GM12875 (cell line): ENCODE measurements around the gene C5orf58.

Source experiments
- H3K4me3 ChIP-seq: one replicate; pipeline ENCODE4 v1.5.1; 2011; ENCODE audit warnings: low read depth, low read length, control low read depth
- TF ChIP-seq, protein P1 (sequence below): IDR thresholded peaks from 2 replicates; pipeline ENCODE4 v1.5.1; 2011; ENCODE audit warnings: low read depth, mild to moderate bottlenecking, control low read depth, inconsistent platforms, low read length, moderate library complexity, borderline replicate concordance; ENCODE audit not compliant: insufficient read depth

C5orf58 gene

DNA sequence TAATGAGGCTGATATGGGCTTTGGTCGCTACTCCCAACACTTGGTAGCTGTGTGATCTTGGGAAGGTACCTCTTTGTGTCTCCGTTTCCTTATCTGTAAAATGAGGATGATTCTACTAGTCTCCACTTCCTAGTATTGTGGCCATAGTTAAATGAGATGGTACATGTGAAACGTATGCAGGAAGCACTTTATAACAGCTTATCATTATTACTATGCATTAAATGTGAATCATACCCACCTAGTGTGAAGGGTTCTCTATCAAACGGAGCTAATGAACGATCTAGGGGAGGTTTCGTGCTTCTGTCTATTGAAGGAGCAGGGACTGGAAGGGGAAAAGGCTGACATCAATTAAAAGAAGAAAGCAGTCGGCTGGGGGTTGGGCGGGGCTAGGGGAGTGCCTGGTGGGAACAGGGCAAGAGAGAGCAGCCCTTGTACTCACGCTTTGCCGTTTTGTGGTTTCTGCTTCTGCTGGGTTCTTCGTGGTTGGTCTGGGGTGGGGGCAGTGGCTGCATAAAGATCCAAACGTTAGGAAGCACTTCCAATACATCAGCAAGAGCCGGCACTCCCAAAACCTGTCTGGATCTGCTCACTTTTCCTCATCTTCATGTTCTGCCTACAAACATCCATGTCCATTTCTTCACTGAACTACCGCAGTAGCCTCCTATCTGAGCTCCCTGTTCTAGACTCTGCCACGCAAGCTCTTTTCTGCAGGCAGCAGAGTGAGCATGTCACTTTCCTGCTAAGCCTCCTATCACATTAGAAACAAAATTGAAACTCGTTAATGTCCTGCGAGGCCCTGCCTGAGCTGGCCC lies 34.0 kb downstream of the C5orf58 start:
- H3K4me3 ChIP-seq = no peak overlapping the region
- TF ChIP-seq, protein P1, sequence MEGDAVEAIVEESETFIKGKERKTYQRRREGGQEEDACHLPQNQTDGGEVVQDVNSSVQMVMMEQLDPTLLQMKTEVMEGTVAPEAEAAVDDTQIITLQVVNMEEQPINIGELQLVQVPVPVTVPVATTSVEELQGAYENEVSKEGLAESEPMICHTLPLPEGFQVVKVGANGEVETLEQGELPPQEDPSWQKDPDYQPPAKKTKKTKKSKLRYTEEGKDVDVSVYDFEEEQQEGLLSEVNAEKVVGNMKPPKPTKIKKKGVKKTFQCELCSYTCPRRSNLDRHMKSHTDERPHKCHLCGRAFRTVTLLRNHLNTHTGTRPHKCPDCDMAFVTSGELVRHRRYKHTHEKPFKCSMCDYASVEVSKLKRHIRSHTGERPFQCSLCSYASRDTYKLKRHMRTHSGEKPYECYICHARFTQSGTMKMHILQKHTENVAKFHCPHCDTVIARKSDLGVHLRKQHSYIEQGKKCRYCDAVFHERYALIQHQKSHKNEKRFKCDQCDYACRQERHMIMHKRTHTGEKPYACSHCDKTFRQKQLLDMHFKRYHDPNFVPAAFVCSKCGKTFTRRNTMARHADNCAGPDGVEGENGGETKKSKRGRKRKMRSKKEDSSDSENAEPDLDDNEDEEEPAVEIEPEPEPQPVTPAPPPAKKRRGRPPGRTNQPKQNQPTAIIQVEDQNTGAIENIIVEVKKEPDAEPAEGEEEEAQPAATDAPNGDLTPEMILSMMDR = no peak

DNA sequence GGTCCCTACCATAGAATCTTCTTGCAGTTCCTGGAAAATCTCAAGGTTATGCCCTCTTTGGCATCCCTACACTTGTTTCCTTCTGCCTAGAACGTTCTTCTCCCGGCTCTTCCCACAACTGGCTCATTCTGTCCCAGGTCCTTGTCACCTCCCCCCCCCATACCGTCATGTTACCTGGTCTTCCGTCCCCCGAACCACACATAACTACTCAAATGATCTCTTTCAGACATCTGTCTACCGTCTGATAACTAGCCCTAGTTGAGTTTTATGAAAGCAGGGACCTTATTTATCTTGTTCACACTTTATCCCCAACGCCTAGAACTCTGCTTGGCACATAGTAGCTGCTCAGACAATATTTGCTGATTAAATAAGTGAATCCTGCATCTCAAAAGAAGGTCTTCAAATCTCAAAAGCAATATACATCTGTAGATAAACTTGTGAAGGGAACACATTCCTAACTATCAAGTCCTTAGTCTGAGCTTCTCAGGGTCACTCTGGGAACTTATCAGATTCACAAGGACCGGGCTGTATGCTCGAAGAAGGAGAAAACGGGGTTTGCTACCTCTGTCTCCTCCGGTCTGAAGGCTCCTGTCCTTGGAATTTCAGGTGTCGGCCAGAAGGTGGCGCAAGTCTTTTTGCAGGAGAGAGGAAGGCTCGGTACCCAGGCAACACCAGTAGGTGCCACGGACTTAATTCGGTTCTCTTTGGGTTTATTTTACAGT lies 34.8 kb downstream of the C5orf58 start:
- TF ChIP-seq, protein P1 = peak; percentile 81
- no peak overlapping the region for H3K4me3 ChIP-seq

DNA sequence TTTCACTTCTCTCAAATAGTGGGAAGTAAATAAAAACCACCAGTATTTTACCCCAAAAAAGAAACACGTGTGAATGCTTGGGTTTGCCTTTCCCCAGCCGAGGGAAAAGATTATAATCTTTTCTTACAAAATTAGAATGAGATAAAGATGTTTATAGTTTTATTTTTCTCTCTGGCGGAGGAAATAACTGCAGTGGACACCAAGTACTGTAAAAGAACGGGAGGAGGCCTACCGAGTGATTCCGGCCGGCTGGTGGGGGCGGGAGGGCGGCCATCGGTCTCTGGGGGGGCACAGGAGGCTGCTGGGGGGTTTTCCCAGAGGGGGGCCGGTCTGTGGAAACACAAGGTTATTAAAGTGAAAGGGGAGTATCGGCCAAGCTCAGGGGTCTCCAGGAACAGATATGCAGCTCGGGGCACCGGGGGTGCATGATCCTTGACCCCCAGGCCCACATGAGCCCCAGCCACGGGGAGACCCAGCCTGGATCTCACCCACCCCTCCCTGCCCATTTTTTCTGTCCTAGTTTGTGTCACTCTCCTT lies 35.4 kb downstream of the C5orf58 start:
- no peak overlapping the region for H3K4me3 ChIP-seq
- TF ChIP-seq, protein P1 = no peak

DNA sequence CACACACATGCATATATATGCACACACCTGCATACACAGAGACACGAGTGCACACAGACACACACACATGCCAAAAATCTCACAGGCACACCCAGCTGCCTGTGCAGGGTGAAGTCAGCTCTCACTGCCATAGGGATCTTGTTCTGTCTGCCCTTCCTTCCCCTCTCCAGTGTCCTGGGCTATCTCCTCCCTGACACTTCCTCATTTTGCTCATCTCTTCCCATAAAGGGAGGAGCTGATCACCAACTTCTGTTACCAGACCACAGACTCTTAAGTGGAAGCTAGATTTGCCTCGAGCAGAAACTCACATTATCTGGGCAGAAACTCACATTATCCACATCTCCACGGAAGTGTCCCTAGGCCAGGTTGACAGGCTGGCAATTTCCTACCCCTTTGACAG lies 36.1 kb downstream of the C5orf58 start:
- TF ChIP-seq, protein P1 = no peak
- H3K4me3 ChIP-seq = no peak overlapping the region

DNA sequence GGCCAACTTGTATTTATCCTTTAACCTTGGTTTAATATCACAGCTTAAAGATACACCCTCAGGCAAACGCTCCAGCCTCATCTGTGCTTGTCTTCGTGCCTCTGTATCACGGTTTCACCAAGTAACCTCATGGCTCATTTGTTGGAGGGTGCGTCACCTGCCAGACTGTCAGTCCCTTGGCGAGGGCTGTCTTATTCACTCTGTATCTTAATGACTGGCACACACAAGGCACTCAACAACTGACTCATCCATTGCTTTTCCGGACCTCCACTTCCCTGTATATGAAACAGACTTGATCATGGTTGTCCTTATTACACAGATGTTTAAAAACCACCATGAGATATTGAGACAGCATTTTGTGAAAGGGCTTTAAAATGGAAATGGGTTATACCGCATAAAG lies 36.8 kb downstream of the C5orf58 start:
- no peak overlapping the region for H3K4me3 ChIP-seq
- TF ChIP-seq, protein P1 = no peak

DNA sequence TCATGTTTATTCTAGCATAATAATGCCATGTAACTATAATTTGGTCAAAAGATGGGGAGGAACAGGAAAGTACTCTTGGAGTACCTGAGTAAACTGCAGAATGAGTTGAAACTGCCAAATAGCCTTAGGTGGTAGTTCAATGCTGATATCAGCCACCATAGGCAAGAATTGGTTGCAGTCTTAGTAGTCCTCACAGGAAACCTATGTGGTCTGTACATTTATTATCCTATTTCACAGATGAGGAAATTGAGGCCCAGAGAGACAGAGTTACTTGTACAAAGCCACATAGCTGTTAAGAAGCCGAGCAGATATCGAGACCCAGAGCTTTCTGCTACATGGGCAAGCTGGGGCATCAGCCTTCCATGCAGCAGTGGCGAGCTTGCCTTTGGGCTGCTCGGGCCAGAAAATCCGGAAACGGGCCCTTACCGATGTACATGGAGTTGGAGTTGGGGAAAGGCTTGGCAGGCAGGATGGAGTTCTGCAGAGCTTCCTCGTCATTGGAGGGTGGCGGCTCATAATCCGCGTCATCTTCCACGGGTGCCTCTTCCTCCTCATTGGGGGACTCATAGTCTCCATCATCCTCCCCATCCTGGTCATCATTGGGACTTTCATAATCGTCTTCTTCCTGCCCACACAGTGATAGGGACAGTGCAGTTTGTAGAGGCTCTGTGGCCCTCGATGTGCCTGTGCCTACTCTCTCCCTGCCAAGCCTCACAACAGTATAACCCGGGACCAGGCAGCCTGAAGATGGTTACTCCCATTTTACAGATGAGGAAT lies 37.7 kb downstream of the C5orf58 start:
- TF ChIP-seq, protein P1 = no peak
- no peak overlapping the region for H3K4me3 ChIP-seq
